ENCODE results near the gene CORO7. TPM values are rescaled to one million over a fixed set of nuclear protein-coding genes. Genes with fewer than 3 reads are reported as not detected.
"Not testable (repeated sequence)": the region's sequence is repeated elsewhere in the genome, so short reads cannot be mapped to it uniquely, and the experiment has no call there.

Gene CORO7
- total RNA-seq, 1 donor from 2014 or later = 45.0 TPM

- no peak for DNase-seq (ENCODE audit: low spot score)
These were observed 57.4 kb downstream of the CORO7 start for GRCh38 chr16:4358831-4359561.

GRCh38 chr16:4358236-4358635, 58.2 kb downstream of the CORO7 start:
- no peak for DNase-seq (ENCODE audit: low spot score)

GRCh38 chr16:4356820-4357219, 59.6 kb downstream of the CORO7 start:
- DNase-seq (ENCODE audit: low spot score) = no peak

GRCh38 chr16:4354512-4355409, 61.6 kb downstream of the CORO7 start:
- DNase-seq (ENCODE audit: low spot score) = no peak

- no peak for DNase-seq (ENCODE audit: low spot score)
These were observed 62.7 kb downstream of the CORO7 start for GRCh38 chr16:4353675-4354074.

- DNase-seq (ENCODE audit: low spot score) = no peak
These were observed 63.6 kb downstream of the CORO7 start for GRCh38 chr16:4352843-4353242.

- DNase-seq (ENCODE audit: low spot score) = no peak
These were observed 64.5 kb downstream of the CORO7 start for GRCh38 chr16:4351880-4352279.

GRCh38 chr16:4350787-4351659, 65.4 kb downstream of the CORO7 start, which contains the start of gene PAM16:
Gene PAM16, minus strand, starts transcription at chr16:4351321. Its CDS starts 87 bp downstream, at chr16:4351234.
- peak; percentile 99 for DNase-seq (ENCODE audit: low spot score)

GRCh38 chr16:4350365-4350786, 66.0 kb downstream of the CORO7 start:
- DNase-seq (ENCODE audit: low spot score) = no peak

GRCh38 chr16:4349332-4349731, 67.1 kb downstream of the CORO7 start:
- DNase-seq (ENCODE audit: low spot score) = no peak

- no peak for DNase-seq (ENCODE audit: low spot score)
These were observed 68.5 kb downstream of the CORO7 start for GRCh38 chr16:4347765-4348509.

GRCh38 chr16:4347010-4347409, 69.4 kb downstream of the CORO7 start:
- no peak for DNase-seq (ENCODE audit: low spot score)

GRCh38 chr16:4345836-4346781, 70.3 kb downstream of the CORO7 start:
- no peak for DNase-seq (ENCODE audit: low spot score)

- DNase-seq (ENCODE audit: low spot score) = no peak
These were observed 71.2 kb downstream of the CORO7 start for GRCh38 chr16:4344983-4345835.

- not testable (repeated sequence) for DNase-seq (ENCODE audit: low spot score)
These were observed 72.0 kb downstream of the CORO7 start for GRCh38 chr16:4344300-4344982.

- DNase-seq (ENCODE audit: low spot score) = no peak
These were observed 73.3 kb downstream of the CORO7 start for GRCh38 chr16:4342866-4343744.

- no peak for DNase-seq (ENCODE audit: low spot score)
These were observed 75.1 kb downstream of the CORO7 start for GRCh38 chr16:4341250-4341649.

Measured in mesenteric fat pad (tissue), 1 donor.